Right lobe of liver (tissue), 6 donors: ENCODE data around the gene RPRML. TPM values are rescaled to one million over a fixed set of nuclear protein-coding genes. Genes with fewer than 3 reads are reported as not detected.
A peak's percentile ranks its signal among the peaks of the same experiment; 100 is the strongest.

Experiments used
- ATAC-seq, 4 donors: fragments of 200-7000 bp; cut with Tn5 transposase; one replicate each; pipeline ENCODE4 v1.9.1; 2020; ENCODE audit warnings: mild to moderate bottlenecking in 4 of 4, moderate library complexity in 4 of 4
- DNase-seq, 3 donors: peaks; one replicate each; pipeline ENCODE4 v3.0.0-alpha.2; 2020
- H3K27ac ChIP-seq, 3 donors: fragments of 200-600 bp; one replicate each; pipeline ENCODE4 v1.8.0; 2022
- H3K27me3 ChIP-seq, 2 donors: fragments of 200-600 bp; one replicate each; pipeline ENCODE4 v1.8.0; 2022
- H3K36me3 ChIP-seq, 4 donors: fragments of 200-600 bp; sonication (generic) in 1 of 4; one replicate each; pipeline versions ENCODE4 v1.5.1 to v1.8.0; 2017 to 2022; ENCODE audit warnings: control low read depth in 1 of 4
- H3K4me1 ChIP-seq, 4 donors: fragments of 200-600 bp; sonication (generic) in 1 of 4; one replicate each; pipeline versions ENCODE4 v1.5.1 to v1.8.0; 2017 to 2022; ENCODE audit warnings: control low read depth in 1 of 4
- H3K4me3 ChIP-seq, 3 donors: fragments of 200-600 bp; one replicate each; pipeline ENCODE4 v1.8.0; 2022
- H3K9me3 ChIP-seq, 4 donors: fragments of 200-600 bp; sonication (generic) in 1 of 4; one replicate each; pipeline versions ENCODE4 v1.5.1 to v1.8.0; 2017 to 2022; ENCODE audit warnings: control low read depth in 1 of 4
- POLR2A ChIP-seq: fragments of 450-650 bp; IDR thresholded peaks from one replicate; pipeline ENCODE4 v1.6.1; 2017; ENCODE audit warnings: antibody characterized with exemption, mild to moderate bottlenecking
- WGBS: methylation state at CpG from one replicate; pipeline ENCODE4 v1.1.6; 2018; ENCODE audit warnings: low coverage, low lambda C conversion rate; ENCODE audit not compliant: insufficient coverage; ENCODE audit errors: missing lambda C conversion rate; 5-methylcytosine and 5-hydroxymethylcytosine counted together
- intact Hi-C, 2 donors: fragments of 100-400 bp; cut with DNase I; formaldehyde crosslinking; loops; one replicate each; pipeline versions ENCODE4 v1.11.2 to v1.14.1; 2022
- total RNA-seq, 6 experiments: library from RNA; depleted of rRNA in 2 of 6; stranded (reverse); fragments of >200 nt in 2 of 6; fragmentation: NEBNext Ultra II Directional in 3 of 6; extraction: Animal tissue kit (Norgen Biotek cat#: 25700) in 3 of 6; gene quantifications; one replicate each; pipeline versions ENCODE4 v1.1.0 to v1.2.4, GENCODE V29; 2016 to 2023
- TF ChIP-seq, protein P1 (sequence below), 4 donors: fragments of 200-600 bp in 3 of 4; fragments of 450-650 bp in 1 of 4; IDR thresholded peaks; one replicate each; pipeline versions ENCODE4 v1.5.1 to v1.8.0; 2016 to 2022; ENCODE audit warnings: antibody characterized with exemption in 4 of 4, mild to moderate bottlenecking in 2 of 4
- donor health status: DM: no; HTN: yes; CAD: no.
- donor health status: DM: no; HTN: no; CAD: no.
- donor health status: DM: no; HTN: no; CAD: no.
- donor health status: DM: no; HTN: yes; CAD: no.
- donor health status: DM: no; HTN: yes; CAD: no.

The RPRML gene
- total RNA-seq, 6 experiments from 2014 or later = 0.25 TPM; not detected in 5

DNA sequence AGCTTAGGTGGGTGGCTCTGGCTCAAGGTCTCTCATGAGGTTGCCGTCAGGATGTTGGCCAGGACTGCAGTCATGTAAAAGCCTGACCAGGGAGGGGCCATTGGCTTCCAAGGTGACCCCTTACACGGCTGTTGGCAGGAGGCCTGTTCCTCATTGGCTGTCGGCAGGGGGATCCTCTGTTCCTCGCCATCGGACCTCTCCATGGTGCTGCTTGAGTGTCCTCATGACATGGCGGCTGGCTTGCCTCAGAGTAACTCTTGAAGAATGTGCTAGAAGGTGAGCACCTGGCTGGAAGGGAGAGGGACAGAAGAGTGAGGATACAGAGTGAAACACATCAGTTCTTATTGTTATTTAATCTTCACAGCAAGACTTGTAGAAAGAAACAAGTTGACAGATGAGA, 4.7 kb upstream of the RPRML start:
- DNase-seq = no peak
- no peak overlapping the region for H3K4me3 ChIP-seq
- TF ChIP-seq, protein P1, sequence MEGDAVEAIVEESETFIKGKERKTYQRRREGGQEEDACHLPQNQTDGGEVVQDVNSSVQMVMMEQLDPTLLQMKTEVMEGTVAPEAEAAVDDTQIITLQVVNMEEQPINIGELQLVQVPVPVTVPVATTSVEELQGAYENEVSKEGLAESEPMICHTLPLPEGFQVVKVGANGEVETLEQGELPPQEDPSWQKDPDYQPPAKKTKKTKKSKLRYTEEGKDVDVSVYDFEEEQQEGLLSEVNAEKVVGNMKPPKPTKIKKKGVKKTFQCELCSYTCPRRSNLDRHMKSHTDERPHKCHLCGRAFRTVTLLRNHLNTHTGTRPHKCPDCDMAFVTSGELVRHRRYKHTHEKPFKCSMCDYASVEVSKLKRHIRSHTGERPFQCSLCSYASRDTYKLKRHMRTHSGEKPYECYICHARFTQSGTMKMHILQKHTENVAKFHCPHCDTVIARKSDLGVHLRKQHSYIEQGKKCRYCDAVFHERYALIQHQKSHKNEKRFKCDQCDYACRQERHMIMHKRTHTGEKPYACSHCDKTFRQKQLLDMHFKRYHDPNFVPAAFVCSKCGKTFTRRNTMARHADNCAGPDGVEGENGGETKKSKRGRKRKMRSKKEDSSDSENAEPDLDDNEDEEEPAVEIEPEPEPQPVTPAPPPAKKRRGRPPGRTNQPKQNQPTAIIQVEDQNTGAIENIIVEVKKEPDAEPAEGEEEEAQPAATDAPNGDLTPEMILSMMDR (IDR thresholded peaks at IDR 0.05) = no peak
- no peak for TF ChIP-seq POLR2A
- intact Hi-C loops = no loop called here
- no peaks in the 10 kb centered on the region for H3K36me3 ChIP-seq
- no peaks in the 10 kb centered on the region for H3K9me3 ChIP-seq
- H3K27me3 ChIP-seq = peaks cover 0 to 6% of the 10 kb centered on the region in 2 donors
- H3K27ac ChIP-seq = peak overlapping the region in 2 of 3 donors; percentile 83 to 86
- 83% methylated on average over 1 of the region's 6 CpGs for WGBS
- ATAC-seq = no peak
- H3K4me1 ChIP-seq = peaks cover 0 to 20% (median 8%) of the 10 kb centered on the region in 4 donors

DNA sequence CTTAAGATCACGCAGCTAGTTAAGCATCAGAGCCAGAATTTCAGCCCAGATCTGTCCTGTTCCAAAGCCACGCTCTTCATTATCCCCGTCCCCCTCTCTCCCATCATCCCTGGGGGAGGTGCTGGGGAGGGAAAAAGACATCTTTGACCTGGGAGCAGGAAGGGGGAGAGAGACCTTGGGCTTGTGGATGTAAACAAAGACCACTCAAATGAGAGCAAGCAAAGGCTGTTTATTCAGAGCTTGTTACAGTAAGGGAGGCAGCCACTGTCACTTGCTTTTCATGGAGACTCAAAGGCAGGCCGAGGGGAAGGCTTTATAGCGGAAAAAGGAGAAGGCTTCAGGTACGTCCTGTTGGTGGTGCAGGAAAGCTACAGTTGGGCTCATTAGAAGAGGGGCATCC, 3.5 kb upstream of the RPRML start:
- TF ChIP-seq, protein P1 (IDR thresholded peaks at IDR 0.05) = no peak
- no peak for TF ChIP-seq POLR2A
- ATAC-seq (no peak), DNase-seq (no peak)
- Histone ChIP-seq H3K4me1 (peaks cover 0 to 27% (median 8%) of the 10 kb centered on the region in 4 donors), H3K4me3 (no peak overlapping the region), H3K36me3 (no peaks in the 10 kb centered on the region), H3K27me3 (peaks cover 0 to 11% of the 10 kb centered on the region in 2 donors), H3K27ac (no peak overlapping the region), H3K9me3 (no peaks in the 10 kb centered on the region)
- intact Hi-C loops = no loop called here
- WGBS = 84% methylated on average over 4 of the region's 6 CpGs

- Histone ChIP-seq H3K27ac (no peak overlapping the region), H3K27me3 (peaks cover 0 to 11% of the 10 kb centered on the region in 2 donors), H3K9me3 (no peaks in the 10 kb centered on the region), H3K36me3 (no peaks in the 10 kb centered on the region), H3K4me3 (peak overlapping the region; percentile 47 to 61 (median 57)), H3K4me1 (peaks cover 0 to 17% (median 2%) of the 10 kb centered on the region in 4 donors)
- 3% methylated on average over 15 of the region's 83 CpGs for WGBS
- peak; percentile 18 to 52 (median 34) for ATAC-seq
- TF ChIP-seq, protein P1 (IDR thresholded peaks at IDR 0.05) = no peak
- TF ChIP-seq POLR2A = no peak
- intact Hi-C loops = no loop called here
- DNase-seq = no peak
Measured at GRCh38 chr17:46978489-46979146, 435 bp downstream of the RPRML start.

GRCh38 chr17:46977750-46978488, 1.1 kb downstream of the RPRML start:
- ATAC-seq (no peak), DNase-seq (peak in 1 of 3 donors; percentile 26)
- 18% methylated on average over 17 of the region's 36 CpGs for WGBS
- H3K27me3 ChIP-seq = peaks cover 0 to 11% of the 10 kb centered on the region in 2 donors
- intact Hi-C loops = no loop called here
- peaks cover 0 to 17% (median 0%) of the 10 kb centered on the region in 4 donors for H3K4me1 ChIP-seq
- H3K4me3 ChIP-seq = peak overlapping the region in 1 of 3 donors; percentile 61
- H3K27ac ChIP-seq = no peak overlapping the region
- no peaks in the 10 kb centered on the region for H3K36me3 ChIP-seq
- H3K9me3 ChIP-seq = no peaks in the 10 kb centered on the region
- TF ChIP-seq POLR2A = no peak
- TF ChIP-seq, protein P1 (IDR thresholded peaks at IDR 0.05) = no peak
